ENCODE data around the gene VPS18.
A peak's percentile ranks its signal among the peaks of the same experiment; 100 is the strongest.

VPS18 gene

GRCh38 chr15:40925495-40925862, 31.2 kb downstream of the VPS18 start:
- DNase-seq = no peak

DNA sequence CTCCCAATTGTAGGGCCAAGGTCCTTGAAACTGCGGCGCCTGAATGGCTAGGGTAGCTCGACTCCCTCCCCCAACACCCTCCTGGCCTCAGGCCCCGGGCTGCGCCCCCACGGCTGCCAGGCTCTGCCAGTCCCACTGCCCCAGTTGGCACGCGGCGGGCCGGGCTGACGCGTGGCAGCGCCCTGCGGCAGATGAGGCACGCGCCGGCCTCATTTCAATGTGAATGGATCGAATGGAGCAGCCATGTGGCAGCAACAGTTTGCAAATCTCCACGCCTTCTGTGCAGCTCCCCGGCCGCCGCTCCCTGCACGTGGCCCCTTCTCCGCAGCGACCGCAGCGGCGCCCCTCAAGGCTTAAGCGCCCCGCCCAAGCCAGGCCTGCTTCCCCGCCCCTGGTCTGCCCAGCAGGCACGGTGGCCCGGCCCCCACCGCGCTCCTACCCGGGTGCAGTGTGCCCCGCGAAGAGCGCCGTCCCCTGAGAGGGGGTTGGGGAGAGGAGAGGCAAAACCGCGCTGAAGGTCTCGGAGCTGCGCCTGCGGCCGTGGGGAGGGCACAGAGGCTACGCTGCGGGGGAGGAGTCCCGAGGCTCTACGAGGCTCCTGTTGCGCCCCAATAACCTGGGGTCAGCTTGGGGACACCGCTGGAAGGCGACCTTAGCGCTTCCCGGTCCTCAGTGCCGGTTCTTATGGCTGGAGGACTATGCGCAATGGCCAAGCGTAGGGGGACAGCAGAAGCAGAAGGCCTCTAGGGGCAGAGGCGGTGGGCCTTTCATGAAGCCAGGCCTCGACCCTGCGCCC, 31.8 kb downstream of the VPS18 start:
- no peak for DNase-seq

DNA sequence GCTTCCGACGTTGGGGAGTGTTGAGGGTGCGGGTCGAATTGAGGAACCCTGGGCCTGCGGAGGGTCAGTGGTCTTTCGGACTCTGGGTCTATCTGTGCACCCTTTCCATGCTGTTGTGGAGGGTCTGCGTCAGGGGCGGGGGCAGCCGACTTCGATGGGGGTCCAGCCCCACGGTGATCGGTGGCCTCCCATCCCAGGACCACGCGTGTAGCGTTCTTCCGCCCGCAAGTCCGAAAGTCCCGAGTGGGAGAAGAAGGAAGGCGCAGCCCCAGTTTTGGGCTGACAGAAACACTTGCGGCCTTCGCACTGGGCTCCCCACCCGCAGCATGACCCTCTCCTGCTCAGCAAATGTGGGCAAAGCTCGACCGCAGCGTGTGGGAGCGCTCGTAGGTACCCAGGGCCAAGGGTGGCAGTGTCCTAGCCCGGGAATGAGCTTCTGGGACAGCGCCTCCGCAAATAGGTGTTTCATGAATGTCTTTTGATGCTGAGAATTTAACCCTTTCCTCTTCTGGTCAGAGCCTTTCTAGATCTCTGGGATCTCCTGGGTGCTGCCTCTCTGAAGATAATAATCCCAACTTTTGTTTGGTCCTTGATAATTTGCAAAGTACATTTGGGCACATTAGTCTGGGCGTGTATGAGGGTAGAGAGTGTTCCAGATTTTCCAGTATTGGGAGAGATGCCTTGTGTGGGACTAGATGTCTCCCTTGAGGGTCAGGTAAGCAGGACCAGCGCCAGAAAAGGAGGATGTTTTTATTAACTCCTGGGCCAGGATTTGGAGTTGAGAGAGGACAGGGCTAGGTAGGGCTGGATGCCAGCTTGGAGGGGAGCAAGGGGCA, 32.6 kb downstream of the VPS18 start:
- no peak for DNase-seq

DNA sequence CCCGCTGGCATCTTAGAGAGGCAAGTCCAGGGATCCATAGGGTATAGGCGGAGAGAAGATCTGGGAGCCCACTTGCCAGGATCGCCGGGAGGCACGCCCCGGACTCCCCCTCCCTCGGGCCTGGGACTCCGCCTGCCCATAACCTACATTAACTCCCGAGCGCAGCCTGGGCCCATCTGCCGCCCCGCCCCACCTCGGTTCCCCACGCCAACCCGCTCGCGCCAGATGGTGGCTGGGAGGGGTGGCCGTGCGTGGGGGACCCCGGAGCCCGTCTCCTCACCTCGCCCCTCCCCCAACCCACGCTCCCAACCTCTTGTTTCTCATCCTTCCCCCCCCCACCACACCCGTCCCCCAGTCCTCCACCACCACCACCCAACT, 33.2 kb downstream of the VPS18 start:
- DNase-seq = no peak

- DNase-seq = peak; percentile 33
Measured at GRCh38 chr15:40927873-40928806, 33.9 kb downstream of the VPS18 start.

DNA sequence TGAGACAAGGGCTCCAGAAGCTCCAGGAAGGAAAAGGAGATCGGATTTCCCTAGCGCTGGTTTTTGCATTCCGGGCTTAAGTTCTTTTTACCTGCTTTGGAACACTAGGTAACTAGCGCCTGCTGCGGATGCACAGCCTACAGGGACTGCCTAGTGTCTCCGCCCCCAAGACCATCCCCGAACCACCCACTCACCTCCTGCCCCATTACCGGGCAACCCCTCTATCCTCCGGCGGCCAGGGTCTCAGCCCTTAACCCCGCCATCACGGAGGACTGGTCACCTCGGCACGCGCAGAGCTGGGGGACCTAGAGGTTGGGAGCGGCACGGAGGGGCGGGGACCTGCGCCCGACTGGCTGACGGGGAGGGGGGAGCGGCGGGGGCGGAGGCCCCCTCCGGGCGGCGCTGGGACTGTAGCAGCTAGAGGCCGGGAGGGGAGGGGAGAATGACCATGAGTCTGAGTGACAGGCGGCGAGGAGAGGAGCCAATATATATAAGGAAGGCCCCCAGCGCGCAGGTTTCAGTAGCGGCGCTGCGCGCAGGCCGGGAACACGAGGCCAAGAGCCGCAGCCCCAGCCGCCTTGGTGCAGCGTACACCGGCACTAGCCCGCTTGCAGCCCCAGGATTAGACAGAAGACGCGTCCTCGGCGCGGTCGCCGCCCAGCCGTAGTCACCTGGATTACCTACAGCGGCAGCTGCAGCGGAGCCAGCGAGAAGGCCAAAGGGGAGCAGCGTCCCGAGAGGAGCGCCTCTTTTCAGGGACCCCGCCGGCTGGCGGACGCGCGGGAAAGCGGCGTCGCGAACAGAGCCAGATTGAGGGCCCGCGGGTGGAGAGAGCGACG, 34.8 kb downstream of the VPS18 start, which contains the start of gene DLL4:
DLL4 (plus strand) TSS at position 520 of the 839 bp plus-strand sequence. CDS start 329 bp downstream, outside the sequence.
- peak; percentile 44 for DNase-seq

DNA sequence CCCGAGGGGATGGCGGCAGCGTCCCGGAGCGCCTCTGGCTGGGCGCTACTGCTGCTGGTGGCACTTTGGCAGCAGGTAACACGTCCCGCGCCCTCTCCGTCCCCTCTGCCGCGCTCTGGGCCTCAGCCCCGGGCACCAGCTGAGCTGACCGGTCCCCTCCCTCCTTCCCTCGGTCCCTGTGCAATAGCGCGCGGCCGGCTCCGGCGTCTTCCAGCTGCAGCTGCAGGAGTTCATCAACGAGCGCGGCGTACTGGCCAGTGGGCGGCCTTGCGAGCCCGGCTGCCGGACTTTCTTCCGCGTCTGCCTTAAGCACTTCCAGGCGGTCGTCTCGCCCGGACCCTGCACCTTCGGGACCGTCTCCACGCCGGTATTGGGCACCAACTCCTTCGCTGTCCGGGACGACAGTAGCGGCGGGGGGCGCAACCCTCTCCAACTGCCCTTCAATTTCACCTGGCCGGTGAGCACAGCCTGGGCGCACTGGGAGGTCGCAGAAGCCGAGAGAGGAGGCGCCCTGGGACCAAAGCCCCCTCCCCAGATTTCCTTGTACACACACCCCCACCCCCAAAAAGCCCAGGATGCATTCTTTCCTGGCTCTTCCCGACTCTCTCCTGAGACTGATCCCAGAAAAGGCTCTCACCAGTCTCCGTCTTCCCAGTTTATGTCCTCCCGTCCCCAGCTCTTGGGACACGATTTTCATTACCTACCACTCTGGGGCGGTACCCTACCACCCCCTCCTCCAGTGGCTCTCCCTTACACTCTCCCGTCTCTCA, 35.6 kb downstream of the VPS18 start:
- no peak for DNase-seq

- peak; percentile 27 for DNase-seq
Measured at GRCh38 chr15:40930430-40931299, 36.4 kb downstream of the VPS18 start.

GRCh38 chr15:40931300-40932142, 37.3 kb downstream of the VPS18 start:
- no peak for DNase-seq

DNA sequence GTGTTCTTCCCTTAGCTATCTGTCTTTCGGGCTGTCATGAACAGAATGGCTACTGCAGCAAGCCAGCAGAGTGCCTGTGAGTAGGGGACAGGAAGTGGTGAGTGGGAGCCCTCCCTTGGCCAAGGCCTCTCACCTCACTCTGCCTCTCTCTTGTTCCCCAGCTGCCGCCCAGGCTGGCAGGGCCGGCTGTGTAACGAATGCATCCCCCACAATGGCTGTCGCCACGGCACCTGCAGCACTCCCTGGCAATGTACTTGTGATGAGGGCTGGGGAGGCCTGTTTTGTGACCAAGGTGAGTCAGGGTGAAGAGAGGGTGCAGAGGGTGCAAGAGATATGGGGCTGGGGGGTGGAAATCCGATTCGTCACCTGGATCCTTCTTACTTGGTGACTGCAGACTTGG, 37.9 kb downstream of the VPS18 start:
- no peak for DNase-seq

DNA sequence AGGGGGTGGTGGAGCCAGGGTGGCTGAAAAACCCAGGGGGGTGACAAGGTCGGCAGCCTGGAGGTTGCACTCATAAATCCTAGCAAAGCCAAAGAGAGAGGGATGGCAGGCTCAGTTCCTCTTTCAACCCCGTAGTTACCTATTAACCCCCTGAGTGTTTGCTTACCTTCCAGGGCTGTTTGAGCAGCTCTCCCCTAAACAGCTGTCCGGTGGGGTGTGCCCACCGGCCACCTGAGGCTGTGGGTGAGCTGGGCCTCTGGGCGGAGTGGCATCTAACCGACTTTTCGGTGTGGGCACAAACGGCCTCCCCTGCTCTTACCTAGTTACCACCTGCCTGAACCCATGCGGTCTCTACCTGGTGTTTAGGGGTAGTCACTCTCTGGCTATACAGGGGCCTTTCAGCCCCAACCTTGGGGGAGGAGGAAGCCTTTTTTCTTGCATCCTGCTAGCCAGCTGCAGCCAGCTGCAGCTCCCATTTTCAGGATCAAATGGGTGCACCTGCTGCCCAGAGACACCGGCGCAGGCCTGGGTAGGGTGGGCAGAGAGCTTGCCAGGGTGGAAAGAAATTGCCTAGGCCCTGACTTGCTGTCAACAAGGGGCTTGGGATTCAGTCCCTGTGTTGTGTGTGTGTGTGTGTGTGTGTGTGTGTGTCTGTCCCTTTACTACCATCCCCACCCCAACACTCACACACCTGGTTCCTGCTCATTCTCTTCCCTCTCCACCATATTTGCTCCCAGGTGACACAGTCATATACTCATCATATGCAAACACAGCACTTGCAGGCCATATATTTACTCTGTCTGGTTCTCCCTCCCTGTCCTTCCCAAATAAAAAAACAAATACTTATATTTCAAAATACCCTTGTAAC, 38.6 kb downstream of the VPS18 start:
- no peak for DNase-seq

DNA sequence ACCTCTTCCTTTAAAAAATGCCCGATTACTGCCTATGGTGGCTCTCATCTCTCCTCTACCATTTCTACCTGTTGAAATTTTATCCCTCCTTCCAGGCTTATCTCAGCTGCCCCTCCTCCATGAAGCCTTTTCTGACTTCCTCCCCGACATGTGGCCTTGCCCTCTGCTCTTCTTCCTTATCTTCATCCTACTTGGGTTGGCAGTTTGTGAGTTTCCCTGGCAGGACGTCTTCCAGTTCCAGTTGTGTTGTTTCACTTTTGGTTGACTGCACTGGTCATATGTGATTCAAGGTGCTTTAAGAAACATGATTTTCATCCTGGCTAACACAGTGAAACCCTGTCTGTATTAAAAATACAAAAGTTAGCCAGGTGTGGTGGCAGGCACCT, 39.3 kb downstream of the VPS18 start:
- no peak for DNase-seq

DNA sequence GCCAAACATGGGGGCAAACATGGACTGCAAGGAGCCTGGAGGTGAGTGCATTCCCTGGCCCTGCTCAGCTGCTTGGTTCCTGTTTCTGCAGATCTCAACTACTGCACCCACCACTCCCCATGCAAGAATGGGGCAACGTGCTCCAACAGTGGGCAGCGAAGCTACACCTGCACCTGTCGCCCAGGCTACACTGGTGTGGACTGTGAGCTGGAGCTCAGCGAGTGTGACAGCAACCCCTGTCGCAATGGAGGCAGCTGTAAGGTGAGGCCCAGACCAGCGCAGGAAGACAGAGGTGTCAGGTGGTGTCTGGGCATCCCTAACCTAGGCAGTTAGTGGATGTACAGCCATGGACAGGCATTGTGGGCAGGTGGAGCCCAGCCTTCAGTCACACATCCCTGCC, 40.2 kb downstream of the VPS18 start:
- DNase-seq = no peak

GRCh38 chr15:40936234-40936708, 42.0 kb downstream of the VPS18 start:
- DNase-seq = no peak

- DNase-seq = no peak
Measured at GRCh38 chr15:40936709-40937666, 42.7 kb downstream of the VPS18 start.

- no peak for DNase-seq
Measured at GRCh38 chr15:40937762-40938535, 43.7 kb downstream of the VPS18 start.

Data from NCI-H1048 (cell line).